Hematopoietic multipotent progenitor cell treated with erythropoietin and hydrocortisone succinate and interleukin-3 and kit ligand, for 15 days (in vitro differentiated cells): ENCODE data around the gene MOV10.
A peak's percentile ranks its signal among the peaks of the same experiment; 100 is the strongest.
"Not testable (repeated sequence)": the region's sequence is repeated elsewhere in the genome, so short reads cannot be mapped to it uniquely, and the experiment has no call there.

ENCODE experiments used
- DNase-seq: peaks from one replicate; pipeline ENCODE4 v3.0.0-alpha.2; 2015; ENCODE audit warnings: low spot score

The MOV10 gene

GRCh38 chr1:112674440-112674985 is at the start of gene MOV10:
Gene MOV10 (plus strand): TSS chr1:112674659. CDS start chr1:112674913, 254 bp downstream.
- peak; percentile 56 for DNase-seq

- DNase-seq: no peak
These were observed 48.8 kb upstream of the MOV10 start for GRCh38 chr1:112625696-112626095.

- DNase-seq: no peak
These were observed 48.3 kb upstream of the MOV10 start for GRCh38 chr1:112626193-112626592.

GRCh38 chr1:112626887-112627286 is 47.6 kb upstream of the MOV10 start:
- no peak for DNase-seq

GRCh38 chr1:112628516-112628915 is 45.9 kb upstream of the MOV10 start:
- no peak for DNase-seq

GRCh38 chr1:112629256-112629655 is 45.2 kb upstream of the MOV10 start:
- no peak for DNase-seq

- no peak for DNase-seq
These were observed 40.8 kb upstream of the MOV10 start for GRCh38 chr1:112633628-112634027.

GRCh38 chr1:112634367-112634766 is 40.1 kb upstream of the MOV10 start:
- no peak for DNase-seq

GRCh38 chr1:112636056-112636455 is 38.4 kb upstream of the MOV10 start:
- DNase-seq: no peak

- no peak for DNase-seq
These were observed 37.7 kb upstream of the MOV10 start for GRCh38 chr1:112636597-112637253.

GRCh38 chr1:112637254-112638109 is 37.0 kb upstream of the MOV10 start:
- DNase-seq: no peak

- no peak for DNase-seq
These were observed 36.4 kb upstream of the MOV10 start for GRCh38 chr1:112638110-112638428.

- DNase-seq: not testable (repeated sequence)
These were observed 34.0 kb upstream of the MOV10 start for GRCh38 chr1:112640437-112640836.

- DNase-seq: no peak
These were observed 31.4 kb upstream of the MOV10 start for GRCh38 chr1:112643080-112643479.

GRCh38 chr1:112646225-112646624 is 28.2 kb upstream of the MOV10 start:
- no peak for DNase-seq

- DNase-seq: no peak
These were observed 23.3 kb upstream of the MOV10 start for GRCh38 chr1:112651205-112651604.

GRCh38 chr1:112665857-112666256 is 8.6 kb upstream of the MOV10 start:
- DNase-seq: no peak

- DNase-seq: no peak
These were observed 7.5 kb upstream of the MOV10 start for GRCh38 chr1:112666946-112667345.

- no peak for DNase-seq
These were observed 2.5 kb upstream of the MOV10 start for GRCh38 chr1:112672009-112672408.

- DNase-seq: no peak
These were observed 1.6 kb upstream of the MOV10 start for GRCh38 chr1:112672842-112673241.

- peak; percentile 27 for DNase-seq
These were observed 643 bp upstream of the MOV10 start for GRCh38 chr1:112673592-112674439.

GRCh38 chr1:112674986-112675727 is 698 bp downstream of the MOV10 start:
- no peak for DNase-seq
